Measurements from ENCODE around the gene SCUBE3. TPM values are rescaled to one million over a fixed set of nuclear protein-coding genes. Genes with fewer than 3 reads are reported as not detected.

SCUBE3 gene
- polyA plus RNA-seq, 10 donors: 0.84 to 2.2 (median 1.1) TPM

- no peak for DNase-seq
Measured at GRCh38 chr6:35209622-35210247, 4.0 kb upstream of the SCUBE3 start.

GRCh38 chr6:35213298-35213791, 411 bp upstream of the SCUBE3 start:
- peak in 1 of 3 donors; percentile 49 for DNase-seq

DNA sequence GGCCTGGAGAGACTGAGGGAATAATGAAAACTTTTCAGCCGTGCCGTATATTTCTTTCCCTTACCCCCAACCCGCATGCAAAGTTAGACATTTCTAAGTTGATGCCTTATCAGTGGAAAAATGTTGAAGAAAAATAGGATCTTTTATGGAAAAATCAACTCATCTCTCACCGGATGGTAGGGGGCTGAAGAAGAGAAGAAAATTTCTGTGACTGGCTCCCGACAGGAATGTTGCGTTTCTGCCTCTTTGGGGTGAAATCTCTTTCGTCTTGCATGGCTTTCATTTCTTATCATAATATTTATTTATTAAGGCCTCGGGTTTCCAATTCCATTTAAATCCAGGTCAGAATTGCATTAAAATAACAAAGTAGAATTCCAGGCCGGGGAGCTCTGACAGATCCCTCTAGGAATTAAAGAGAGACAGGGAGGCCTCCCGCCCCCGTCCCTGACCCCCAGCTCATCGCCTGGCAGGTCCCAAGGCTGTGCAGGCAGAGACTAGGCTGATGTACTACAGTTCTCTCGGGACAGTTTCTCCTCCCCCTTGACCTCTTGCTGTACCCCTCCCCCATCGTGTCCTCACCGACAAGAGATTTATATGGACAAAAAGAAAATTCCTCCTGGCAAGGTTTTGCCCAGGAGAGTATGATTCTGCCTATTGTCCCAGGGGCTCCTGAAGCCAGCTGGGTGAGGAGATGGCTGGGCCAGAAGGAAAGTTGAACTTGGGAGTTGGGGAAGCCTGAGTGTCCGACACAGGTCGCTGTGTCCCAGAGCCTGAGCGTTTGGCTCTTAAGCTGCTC, 1.3 kb downstream of the SCUBE3 start:
- no peak for DNase-seq

DNA sequence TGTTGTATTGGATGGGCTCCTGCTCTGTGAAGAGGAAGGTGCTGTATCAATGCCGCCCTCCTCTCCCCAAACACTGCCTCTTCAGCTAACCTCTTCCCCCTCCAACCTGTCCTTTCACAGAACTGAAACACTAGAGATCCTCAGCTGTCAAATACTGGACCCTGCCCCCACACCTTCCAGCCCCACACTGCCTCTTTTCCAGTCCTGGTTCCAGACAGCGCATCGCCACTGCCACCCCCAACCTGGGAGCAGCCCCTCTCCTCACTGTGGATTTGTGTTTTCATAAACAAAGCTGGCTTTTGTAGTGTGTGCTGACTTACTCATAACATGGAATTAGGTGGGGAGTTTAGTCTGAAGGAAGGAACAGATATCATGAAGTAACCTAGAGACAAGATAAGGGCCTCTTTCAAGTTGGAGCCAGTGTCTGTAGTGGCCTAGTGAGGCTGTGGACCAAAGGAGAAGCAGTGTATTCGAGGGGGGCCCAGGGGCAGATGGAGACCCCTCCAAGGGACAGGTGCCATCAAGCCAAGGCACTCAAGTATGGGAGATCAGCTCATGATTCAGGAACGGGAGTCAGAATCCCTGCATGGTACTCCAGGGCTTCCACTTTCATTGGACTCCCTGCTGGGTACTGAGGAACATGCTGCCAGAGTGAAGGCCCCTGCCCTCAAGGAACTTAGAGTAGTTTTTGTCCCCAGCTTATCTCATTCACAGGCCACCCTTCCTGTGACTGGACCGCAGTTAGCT, 2.1 kb downstream of the SCUBE3 start:
- DNase-seq: no peak

- DNase-seq: no peak
Measured at GRCh38 chr6:35216412-35216732, 2.6 kb downstream of the SCUBE3 start.

GRCh38 chr6:35216851-35217811, 3.4 kb downstream of the SCUBE3 start:
- DNase-seq: no peak

- DNase-seq: no peak
Measured at GRCh38 chr6:35218021-35218420, 4.3 kb downstream of the SCUBE3 start.

- DNase-seq: no peak
Measured at GRCh38 chr6:35218456-35218855, 4.7 kb downstream of the SCUBE3 start.

GRCh38 chr6:35219683-35220326, 6.0 kb downstream of the SCUBE3 start:
- no peak for DNase-seq

- no peak for DNase-seq
Measured at GRCh38 chr6:35220711-35221110, 7.0 kb downstream of the SCUBE3 start.

GRCh38 chr6:35223396-35223795, 9.6 kb downstream of the SCUBE3 start:
- DNase-seq: no peak

GRCh38 chr6:35224720-35225119, 11.0 kb downstream of the SCUBE3 start:
- no peak for DNase-seq

- DNase-seq: no peak
Measured at GRCh38 chr6:35228481-35228880, 14.7 kb downstream of the SCUBE3 start.

DNA sequence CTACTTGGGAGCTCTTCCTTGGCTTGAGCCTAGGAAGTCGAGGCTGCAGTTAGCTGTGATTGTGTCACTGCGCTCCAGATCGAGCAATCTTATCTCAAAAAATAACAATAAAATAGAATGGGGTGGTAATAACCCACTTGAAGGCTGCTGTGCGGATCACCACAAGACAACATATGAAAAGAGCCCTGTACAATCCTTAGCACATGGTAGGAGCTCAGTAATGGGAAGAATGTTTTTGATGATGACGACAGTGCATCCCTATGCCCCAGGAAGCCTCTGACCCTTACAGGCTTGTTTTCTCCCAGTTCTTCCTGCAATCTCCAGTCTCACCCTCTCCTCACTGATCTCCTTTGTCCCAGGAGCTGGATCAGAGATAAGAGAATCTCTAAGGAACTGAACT, 15.5 kb downstream of the SCUBE3 start:
- DNase-seq: no peak

GRCh38 chr6:35230498-35230897, 16.7 kb downstream of the SCUBE3 start:
- DNase-seq: no peak

DNA sequence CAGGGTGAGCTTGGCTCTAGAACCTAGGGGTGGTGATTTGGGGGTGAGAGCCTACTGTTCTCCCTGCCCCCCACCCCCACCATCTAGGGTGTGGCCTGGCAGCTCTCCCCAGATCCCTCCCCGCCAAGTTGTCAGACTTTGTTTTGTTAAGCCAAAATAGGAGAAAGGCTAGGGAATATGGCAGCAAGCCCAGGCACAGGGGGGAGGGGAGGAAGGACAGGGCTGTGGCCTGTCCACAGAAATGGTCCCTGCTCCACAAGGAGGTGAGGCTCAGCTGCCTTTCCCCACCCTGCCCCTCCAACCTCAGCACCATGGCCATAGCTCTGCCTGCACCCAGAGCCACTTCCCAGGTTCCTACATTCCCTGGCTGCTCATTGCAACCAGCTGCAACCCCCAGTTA, 17.2 kb downstream of the SCUBE3 start:
- DNase-seq: no peak

- DNase-seq: no peak
Measured at GRCh38 chr6:35231563-35231962, 17.8 kb downstream of the SCUBE3 start.

- DNase-seq: no peak
Measured at GRCh38 chr6:35234901-35235300, 21.1 kb downstream of the SCUBE3 start.

GRCh38 chr6:35236223-35236622, 22.5 kb downstream of the SCUBE3 start:
- DNase-seq: no peak

GRCh38 chr6:35237476-35237875, 23.7 kb downstream of the SCUBE3 start:
- DNase-seq: no peak

DNA sequence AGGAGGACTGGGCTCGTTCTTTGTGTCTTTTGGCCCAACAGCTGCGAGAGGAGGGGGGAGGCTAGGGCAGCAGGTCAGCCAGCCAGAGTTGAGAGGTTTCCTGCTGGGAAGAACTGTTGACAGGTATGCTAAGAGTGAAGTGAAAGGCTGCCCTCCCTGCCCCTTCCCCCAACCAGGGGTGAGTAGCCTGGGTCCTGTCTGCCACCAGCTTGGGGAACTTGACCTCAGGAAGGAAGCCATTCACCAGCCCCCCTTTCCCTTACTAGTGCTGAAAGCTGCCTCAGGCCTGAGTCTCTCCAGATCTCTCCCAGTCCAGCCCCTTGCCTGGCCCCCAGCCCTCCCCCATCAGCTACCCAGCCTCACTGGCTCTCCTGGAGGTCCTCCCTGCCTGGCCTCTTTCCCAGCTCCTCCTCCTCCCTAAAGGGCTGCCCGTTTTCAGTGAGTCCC, 25.1 kb downstream of the SCUBE3 start:
- peak in 1 of 3 donors; percentile 45 for DNase-seq

Data from muscle of back (tissue), 11 donors.